Renal cortex interstitium (tissue), 11 donors: ENCODE data around the gene STXBP5L. TPM values are rescaled to one million over a fixed set of nuclear protein-coding genes. Genes with fewer than 3 reads are reported as not detected.
"Not testable (repeated sequence)": the region's sequence is repeated elsewhere in the genome, so short reads cannot be mapped to it uniquely, and the experiment has no call there.

Experiments
- DNase-seq, 11 donors: peaks; one replicate each; pipeline ENCODE4 v3.0.0-alpha.2; 2013; ENCODE audit warnings: low read depth in 9 of 11, low spot score in 4 of 11; ENCODE audit errors: extremely low read depth in 1 of 11
- polyA plus RNA-seq, 3 donors: library from polyadenylated mRNA; unstranded; fragments of 120-200 nt; gene quantifications; one replicate each; pipeline ENCODE4 v1.2.1, GENCODE V29; 2013; ENCODE audit not compliant: insufficient read length in 3 of 3

STXBP5L gene
- polyA plus RNA-seq, 3 donors = 0.15 to 0.30 (median 0.20) TPM

DNA sequence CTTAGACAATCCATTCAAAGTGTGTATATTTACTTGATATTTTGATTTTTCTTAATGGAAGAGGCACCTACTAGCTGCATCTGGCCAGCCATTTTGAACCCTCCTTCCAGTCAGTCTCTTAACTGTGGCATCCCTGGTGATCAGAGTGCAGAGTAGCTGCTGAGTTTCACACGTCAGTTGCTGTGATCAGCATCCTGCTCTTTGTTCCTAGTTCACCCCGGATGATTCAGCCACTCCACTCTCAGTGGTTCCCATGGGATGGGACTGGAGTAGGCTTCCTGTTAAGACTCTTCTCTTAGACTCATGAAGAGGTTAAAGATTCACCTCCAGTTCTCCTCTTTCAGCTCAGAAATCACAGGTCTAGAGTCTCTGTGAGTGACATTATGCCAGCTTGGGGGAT lies 75.8 kb downstream of the STXBP5L start:
- no peak for DNase-seq

GRCh38 chr3:120985242-120985641 lies 77.2 kb downstream of the STXBP5L start:
- no peak for DNase-seq

GRCh38 chr3:120988994-120989393 lies 81.0 kb downstream of the STXBP5L start:
- no peak for DNase-seq

- DNase-seq = no peak
These were observed 110.9 kb downstream of the STXBP5L start for GRCh38 chr3:121018917-121019321.

DNA sequence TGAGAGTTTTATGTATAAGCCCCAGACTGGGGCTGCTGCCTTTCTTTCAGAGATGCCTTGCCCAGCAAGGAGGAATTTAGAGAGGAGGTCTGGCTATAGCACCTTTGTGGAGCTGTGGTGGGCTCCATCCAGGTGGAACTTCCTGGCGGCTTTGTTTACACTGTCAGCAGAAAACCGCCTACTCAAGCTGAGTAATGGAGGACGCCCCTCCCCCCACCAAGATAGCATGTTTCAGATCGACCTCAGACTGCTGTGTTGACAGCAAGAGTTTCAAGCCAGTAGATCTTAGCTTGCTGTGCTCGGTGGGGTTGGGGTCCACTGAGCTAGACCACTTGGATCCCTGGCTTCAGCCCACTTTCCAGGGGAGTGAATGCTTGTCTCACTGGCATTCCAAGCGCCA lies 155.6 kb downstream of the STXBP5L start:
- DNase-seq = no peak

DNA sequence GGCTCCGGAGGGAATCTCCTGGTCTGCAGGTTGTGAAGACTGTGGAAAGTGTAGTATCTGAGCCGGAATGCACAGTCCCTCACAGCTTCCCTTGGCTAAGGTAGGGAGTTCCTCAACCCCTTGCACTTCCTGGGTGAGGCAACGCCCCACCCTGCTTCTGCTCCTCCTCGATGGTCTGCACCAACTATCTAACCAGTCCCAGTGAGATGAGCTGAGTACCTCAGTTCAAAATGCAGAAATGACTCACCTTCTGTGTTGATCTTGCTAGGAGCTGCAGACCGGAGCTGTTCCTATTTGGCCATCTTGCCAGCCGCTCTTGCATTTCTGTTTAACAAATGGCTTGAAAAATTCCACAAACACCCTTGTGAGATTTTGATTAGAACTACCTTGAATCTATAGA lies 156.1 kb downstream of the STXBP5L start:
- DNase-seq = no peak

- peak in 9 of 11 donors; percentile 5 to 30 (median 13) for DNase-seq
These were observed 164.1 kb downstream of the STXBP5L start for GRCh38 chr3:121072133-121072532.

DNA sequence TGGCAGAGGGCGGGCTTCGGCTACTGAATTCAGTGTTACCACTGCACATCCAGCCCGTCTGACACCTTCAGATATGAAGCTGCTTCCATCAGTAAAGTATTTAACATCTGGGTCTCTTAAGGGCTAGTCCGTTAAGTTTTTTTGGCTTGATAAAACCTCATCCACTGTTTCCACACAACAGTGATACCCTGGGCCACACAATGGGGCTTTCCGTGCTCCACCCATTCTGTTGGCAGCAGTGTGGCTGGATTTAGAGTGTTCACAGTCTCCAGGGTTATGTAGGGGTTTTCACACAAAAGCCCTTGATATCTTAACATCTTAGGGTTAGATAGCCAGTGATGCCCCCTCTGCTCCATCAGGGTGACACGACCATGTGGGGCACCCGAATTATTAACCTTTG lies 165.0 kb downstream of the STXBP5L start:
- DNase-seq = no peak

- no peak for DNase-seq
These were observed 167.2 kb downstream of the STXBP5L start for GRCh38 chr3:121075191-121075590.

- DNase-seq = not testable (repeated sequence)
These were observed 170.5 kb downstream of the STXBP5L start for GRCh38 chr3:121078378-121079101.

- DNase-seq = no peak
These were observed 188.9 kb downstream of the STXBP5L start for GRCh38 chr3:121096953-121097352.

GRCh38 chr3:121111086-121111485 lies 203.1 kb downstream of the STXBP5L start:
- DNase-seq = not testable (repeated sequence)

- no peak for DNase-seq
These were observed 204.1 kb downstream of the STXBP5L start for GRCh38 chr3:121111914-121112612.

DNA sequence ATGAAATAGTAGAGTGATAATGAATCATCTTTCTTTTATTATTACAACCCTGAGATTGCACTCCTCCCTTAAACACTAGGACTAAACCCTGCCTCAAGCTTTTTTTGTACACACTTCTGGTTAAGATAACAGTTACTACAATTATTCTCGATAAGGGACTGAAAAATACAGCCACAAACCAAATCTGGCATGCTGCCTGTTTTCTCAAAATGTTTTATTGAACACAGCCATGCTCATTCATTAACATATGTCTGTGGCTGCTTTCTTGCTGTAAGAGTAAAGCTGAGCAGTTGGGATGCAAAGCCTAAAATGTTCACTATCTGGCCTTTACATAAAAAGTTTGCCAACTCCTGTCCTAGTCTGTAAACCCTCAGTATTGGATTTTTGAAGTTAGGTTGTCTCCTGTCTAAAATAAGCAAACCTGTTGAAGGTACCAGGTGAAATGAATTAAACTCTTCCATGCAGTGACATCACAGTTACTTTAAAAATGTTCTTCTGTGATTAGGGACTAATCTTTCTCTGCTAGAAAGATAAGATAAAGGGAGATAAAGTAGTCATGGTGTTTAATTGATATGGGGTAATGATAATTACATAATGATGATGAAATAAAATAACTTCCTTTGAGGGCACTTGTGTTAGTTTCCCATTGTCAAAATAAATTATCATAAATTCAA lies 218.2 kb downstream of the STXBP5L start:
- peak in 2 of 11 donors; percentile 2 to 4 for DNase-seq

- DNase-seq = no peak
These were observed 218.7 kb downstream of the STXBP5L start for GRCh38 chr3:121126707-121127035.

DNA sequence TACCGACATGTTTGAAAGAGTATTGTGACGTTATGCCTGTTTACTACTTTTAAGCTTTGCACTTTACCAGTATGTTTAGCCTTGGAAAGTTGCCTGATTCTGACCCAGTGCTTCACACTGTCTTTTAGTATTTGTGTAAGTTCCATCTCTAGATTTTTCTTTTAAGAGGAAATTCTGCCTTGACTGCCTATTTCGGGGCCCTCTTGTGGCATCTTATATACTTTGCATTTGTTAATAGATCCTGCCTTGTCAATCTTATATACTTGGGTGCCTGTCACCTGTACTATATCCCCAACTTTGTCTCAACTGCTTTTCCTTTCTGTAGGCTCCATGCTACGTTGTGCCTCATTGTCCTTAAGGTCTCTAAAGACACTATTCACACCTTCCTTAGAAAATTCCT lies 244.6 kb downstream of the STXBP5L start:
- no peak for DNase-seq

GRCh38 chr3:121153851-121154250 lies 245.8 kb downstream of the STXBP5L start:
- DNase-seq = no peak

DNA sequence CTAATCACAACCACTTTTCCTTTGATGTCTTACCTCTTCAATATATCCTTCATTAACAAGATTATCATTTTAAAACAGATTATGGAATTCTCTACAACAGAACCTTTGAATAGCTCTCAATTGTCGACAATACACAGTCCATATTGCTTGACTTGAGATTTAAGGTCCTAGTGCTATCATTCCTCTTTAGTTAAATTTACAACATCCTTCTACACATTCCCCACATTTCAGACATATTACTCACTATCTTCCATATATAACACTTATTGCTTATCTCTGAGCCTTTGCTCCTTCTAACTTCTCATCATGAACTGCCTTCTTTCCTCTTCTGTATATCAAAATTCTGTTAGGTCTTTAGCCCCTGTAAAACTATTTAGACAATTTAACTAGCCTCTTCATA lies 247.0 kb downstream of the STXBP5L start:
- no peak for DNase-seq

DNA sequence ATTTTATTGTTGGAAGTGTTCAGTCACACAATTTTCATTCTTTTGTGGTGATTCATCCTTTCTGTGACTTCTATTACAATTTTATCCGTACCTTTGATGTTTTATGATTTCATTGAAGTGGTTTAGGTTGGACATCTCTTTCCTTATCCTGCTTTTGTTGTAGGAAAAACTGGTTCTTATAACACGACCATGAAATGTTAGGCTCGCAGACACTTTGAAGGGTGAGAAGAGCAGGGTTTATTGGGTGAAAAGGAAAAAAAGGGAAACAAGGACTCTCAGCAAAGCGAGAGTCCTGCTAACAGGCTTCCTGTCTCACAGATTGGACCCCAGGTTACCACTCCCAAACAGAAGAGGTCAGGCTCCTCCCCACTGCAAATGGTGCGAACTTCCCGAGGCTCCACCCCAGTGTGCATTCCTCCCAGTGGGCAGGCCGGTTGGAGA lies 257.4 kb downstream of the STXBP5L start:
- DNase-seq = no peak
